Transverse colon (tissue), 4 donors: Measurements from ENCODE around the gene NTHL1.

Experiments used
- EP300 ChIP-seq: sonication (generic); formaldehyde crosslinking; IDR thresholded peaks from one replicate; pipeline ENCODE4 v1.6.1; 2017; ENCODE audit warnings: antibody characterized with exemption, low read depth
- POLR2A ChIP-seq: fragments of 450-650 bp; IDR thresholded peaks from one replicate; pipeline ENCODE4 v1.6.1; 2016; ENCODE audit warnings: antibody characterized with exemption, mild to moderate bottlenecking, moderate library complexity
- POLR2AphosphoS5 ChIP-seq, 3 donors: sonication (generic); formaldehyde crosslinking; IDR thresholded peaks; one replicate each; pipeline ENCODE4 v1.6.1; 2016; ENCODE audit warnings: antibody characterized with exemption in 3 of 3
- TF ChIP-seq, protein P1 (sequence below), 5 experiments: fragments of 200-600 bp in 3 of 5; fragments of 450-650 bp in 2 of 5; sonication (generic) in 3 of 5; IDR thresholded peaks; 1 replicate in 2 of 5; 2 replicates in 3 of 5; pipeline ENCODE4 v1.5.1; 2016 to 2017; ENCODE audit warnings: antibody characterized with exemption in 5 of 5, inconsistent platforms in 3 of 5, mild to moderate bottlenecking in 2 of 5, moderate library complexity in 1 of 5

DNA sequence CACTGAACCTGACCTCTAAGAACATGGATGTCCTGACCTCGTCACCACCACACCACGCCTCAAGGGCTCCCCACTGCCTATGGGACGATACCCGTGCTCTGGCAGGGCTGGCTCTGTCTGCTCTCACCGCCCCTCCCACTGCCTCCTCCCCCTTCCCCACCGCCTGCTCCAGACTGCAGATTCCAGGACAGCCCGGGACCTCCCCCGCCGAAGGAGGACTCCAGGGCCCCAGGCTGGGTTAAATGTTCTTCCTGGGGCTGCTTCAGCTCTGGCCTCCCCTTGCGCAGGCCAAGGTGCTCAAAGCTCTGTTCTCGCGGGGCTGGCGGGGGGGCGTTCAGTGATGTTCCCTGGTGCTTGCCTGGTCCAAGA, 24.9 kb downstream of the NTHL1 start:
- TF ChIP-seq POLR2AphosphoS5 (IDR thresholded peaks at IDR 0.05), result no peak
- TF ChIP-seq, protein P1, sequence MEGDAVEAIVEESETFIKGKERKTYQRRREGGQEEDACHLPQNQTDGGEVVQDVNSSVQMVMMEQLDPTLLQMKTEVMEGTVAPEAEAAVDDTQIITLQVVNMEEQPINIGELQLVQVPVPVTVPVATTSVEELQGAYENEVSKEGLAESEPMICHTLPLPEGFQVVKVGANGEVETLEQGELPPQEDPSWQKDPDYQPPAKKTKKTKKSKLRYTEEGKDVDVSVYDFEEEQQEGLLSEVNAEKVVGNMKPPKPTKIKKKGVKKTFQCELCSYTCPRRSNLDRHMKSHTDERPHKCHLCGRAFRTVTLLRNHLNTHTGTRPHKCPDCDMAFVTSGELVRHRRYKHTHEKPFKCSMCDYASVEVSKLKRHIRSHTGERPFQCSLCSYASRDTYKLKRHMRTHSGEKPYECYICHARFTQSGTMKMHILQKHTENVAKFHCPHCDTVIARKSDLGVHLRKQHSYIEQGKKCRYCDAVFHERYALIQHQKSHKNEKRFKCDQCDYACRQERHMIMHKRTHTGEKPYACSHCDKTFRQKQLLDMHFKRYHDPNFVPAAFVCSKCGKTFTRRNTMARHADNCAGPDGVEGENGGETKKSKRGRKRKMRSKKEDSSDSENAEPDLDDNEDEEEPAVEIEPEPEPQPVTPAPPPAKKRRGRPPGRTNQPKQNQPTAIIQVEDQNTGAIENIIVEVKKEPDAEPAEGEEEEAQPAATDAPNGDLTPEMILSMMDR (IDR thresholded peaks at IDR 0.05), result no peak
- TF ChIP-seq EP300, result no peak
- no peak for TF ChIP-seq POLR2A
